OCI-LY3 (cell line): ENCODE data around the gene SH3BP2.

Experiments used
- H2AFZ ChIP-seq: fragments of 200-600, 300-600 bp; shearing (Covaris generic); 2 replicates; pipeline ENCODE4 v1.6.0; 2014; ENCODE audit warnings: antibody characterized with exemption, low read depth, low read length
- H3K27ac ChIP-seq: fragments of 200-600, 300-600 bp; sonication (generic); 2 replicates; pipeline ENCODE4 v1.5.1; 2014; ENCODE audit warnings: mild to moderate bottlenecking, low read length, moderate library complexity, mixed read lengths
- H3K27me3 ChIP-seq: fragments of 200-600, 300-600 bp; sonication (generic); 2 replicates; pipeline ENCODE4 v1.6.1; 2014; ENCODE audit warnings: low read depth, low read length, mixed read lengths
- H3K36me3 ChIP-seq: fragments of 200-600, 300-600 bp; sonication (generic); replicated peaks from 2 replicates; pipeline ENCODE3; 2014; ENCODE audit warnings: low read depth, low read length, mixed read lengths
- H3K4me1 ChIP-seq: fragments of 300-600, 200-600 bp; sonication (generic); 2 replicates; pipeline ENCODE4 v1.6.1; 2014; ENCODE audit warnings: low read length, mixed read lengths
- H3K4me2 ChIP-seq: fragments of 200-600, 300-600 bp; sonication (generic); 2 replicates; pipeline ENCODE4 v1.6.1; 2014; ENCODE audit warnings: low read length, mixed read lengths
- H3K4me3 ChIP-seq: fragments of 300-600, 200-600 bp; sonication (generic); 2 replicates; pipeline ENCODE4 v1.5.1; 2014; ENCODE audit warnings: antibody characterized with exemption, mild to moderate bottlenecking, low read length, moderate library complexity
- H3K79me2 ChIP-seq: fragments of 300-600, 200-600 bp; shearing (Covaris generic); 2 replicates; pipeline ENCODE4 v1.6.1; 2014; ENCODE audit warnings: mild to moderate bottlenecking, low read length, mixed read lengths
- H3K9ac ChIP-seq: fragments of 300-600, 200-600 bp; shearing (Covaris generic); 2 replicates; pipeline ENCODE4 v1.6.0; 2014; ENCODE audit warnings: mild to moderate bottlenecking, low read length, moderate library complexity
- H3K9me3 ChIP-seq: fragments of 200-600, 300-600 bp; shearing (Covaris generic); 2 replicates; pipeline ENCODE4 v1.6.1; 2014; ENCODE audit warnings: low read length, mixed read lengths; ENCODE audit not compliant: insufficient read depth
- H4K20me1 ChIP-seq: fragments of 200-600, 300-600 bp; sonication (generic); 2 replicates; pipeline ENCODE4 v1.6.1; 2016; ENCODE audit warnings: low read length, mixed read lengths; ENCODE audit not compliant: insufficient read depth
- CTCF ChIP-seq: fragments of 200-600, 300-600 bp; sonication (generic); IDR thresholded peaks from 2 replicates; pipeline ENCODE4 v1.5.1; 2014; ENCODE audit warnings: antibody characterized with exemption, low read length, low read depth
- EZH2phosphoT487 ChIP-seq: fragments of 200-600 bp; shearing (Covaris generic); IDR thresholded peaks from 2 replicates; pipeline ENCODE4 v1.6.1; 2018; ENCODE audit warnings: antibody characterized with exemption, mixed run types, low read depth

Gene SH3BP2

DNA sequence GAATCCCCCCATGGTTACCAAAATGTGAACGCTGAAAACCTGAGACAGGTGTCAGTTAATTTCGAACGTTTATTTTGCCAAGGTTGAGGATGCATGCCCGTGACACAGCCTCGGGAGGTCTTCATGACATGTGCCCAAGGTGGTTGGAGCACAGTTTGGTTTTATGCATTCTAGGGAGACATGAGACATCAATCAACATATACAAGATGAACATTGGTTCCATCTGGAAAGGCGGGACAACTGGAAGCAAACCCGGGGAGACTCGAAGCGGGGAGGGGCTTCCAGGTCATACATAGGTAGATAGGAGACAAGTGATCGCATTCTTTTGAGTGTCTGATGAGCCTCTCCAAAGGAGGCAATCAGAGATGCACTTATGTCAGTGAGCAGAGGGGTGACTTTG, 11.0 kb upstream of the SH3BP2 start:
- Histone ChIP-seq H3K4me2 (no peak overlapping the region), H4K20me1 (no peaks in the 10 kb centered on the region), H3K9me3 (no peaks in the 10 kb centered on the region), H3K4me1 (peaks cover 18% of the 10 kb centered on the region), H3K9ac (no peak overlapping the region), H3K4me3 (no peak overlapping the region), H3K36me3 (no peaks in the 10 kb centered on the region), H3K27me3 (no peaks in the 10 kb centered on the region), H3K79me2 (no peaks in the 10 kb centered on the region), H3K27ac (no peak overlapping the region), H2AFZ (no peak overlapping the region)
- TF ChIP-seq CTCF, result no peak
- TF ChIP-seq EZH2phosphoT487, result no peak

- H3K27me3 ChIP-seq, result no peaks in the 10 kb centered on the region
- no peaks in the 10 kb centered on the region for H3K9me3 ChIP-seq
- H3K9ac ChIP-seq, result no peak overlapping the region
- peaks cover 31% of the 10 kb centered on the region for H3K4me1 ChIP-seq
- no peaks in the 10 kb centered on the region for H4K20me1 ChIP-seq
- no peak for TF ChIP-seq EZH2phosphoT487
- no peak for TF ChIP-seq CTCF
- H3K27ac ChIP-seq, result no peak overlapping the region
- no peak overlapping the region for H2AFZ ChIP-seq
- H3K36me3 ChIP-seq, result no peaks in the 10 kb centered on the region
- no peaks in the 10 kb centered on the region for H3K79me2 ChIP-seq
- no peak overlapping the region for H3K4me3 ChIP-seq
- H3K4me2 ChIP-seq, result no peak overlapping the region
Observed at GRCh38 chr4:2783790-2784189, 9.1 kb upstream of the SH3BP2 start.

GRCh38 chr4:2785613-2786012, 7.3 kb upstream of the SH3BP2 start:
- H3K9me3 ChIP-seq, result no peaks in the 10 kb centered on the region
- H3K27me3 ChIP-seq, result no peaks in the 10 kb centered on the region
- no peak overlapping the region for H3K9ac ChIP-seq
- TF ChIP-seq EZH2phosphoT487 (no peak), CTCF (no peak)
- peaks cover 31% of the 10 kb centered on the region for H3K4me1 ChIP-seq
- H4K20me1 ChIP-seq, result no peaks in the 10 kb centered on the region
- no peak overlapping the region for H3K4me3 ChIP-seq
- H3K79me2 ChIP-seq, result no peaks in the 10 kb centered on the region
- H2AFZ ChIP-seq, result no peak overlapping the region
- H3K27ac ChIP-seq, result no peak overlapping the region
- H3K36me3 ChIP-seq, result no peaks in the 10 kb centered on the region
- peak overlapping the region; percentile 27 for H3K4me2 ChIP-seq

GRCh38 chr4:2786152-2786671, 6.7 kb upstream of the SH3BP2 start:
- peak overlapping the region; percentile 10; the same call in 1 of the 2 replicates for H3K9ac ChIP-seq
- no peaks in the 10 kb centered on the region for H3K79me2 ChIP-seq
- no peaks in the 10 kb centered on the region for H3K9me3 ChIP-seq
- H3K4me2 ChIP-seq, result peak overlapping the region; percentile 27
- TF ChIP-seq CTCF (no peak), EZH2phosphoT487 (no peak)
- no peaks in the 10 kb centered on the region for H3K27me3 ChIP-seq
- no peaks in the 10 kb centered on the region for H3K36me3 ChIP-seq
- H2AFZ ChIP-seq, result peak overlapping the region; percentile 81
- no peak overlapping the region for H3K4me3 ChIP-seq
- H4K20me1 ChIP-seq, result no peaks in the 10 kb centered on the region
- H3K27ac ChIP-seq, result peak overlapping the region; percentile 28; the same call in 1 of the 2 replicates
- H3K4me1 ChIP-seq, result peaks cover 31% of the 10 kb centered on the region
